Body of pancreas (tissue), 4 donors: Measurements from ENCODE around the gene GLT8D1.

Experiments
- POLR2A ChIP-seq, 3 donors: fragments of 450-650 bp; IDR thresholded peaks; one replicate each; pipeline ENCODE4 v1.6.1; 2016; ENCODE audit warnings: antibody characterized with exemption in 3 of 3, mild to moderate bottlenecking in 2 of 3
- TF ChIP-seq, protein P1 (sequence below), 7 experiments: fragments of 450-650 bp in 4 of 7; fragments of 200-600 bp in 3 of 7; sonication (generic) in 3 of 7; IDR thresholded peaks; one replicate each; pipeline ENCODE4 v1.5.1; 2016 to 2019; ENCODE audit warnings: antibody characterized with exemption in 7 of 7

DNA sequence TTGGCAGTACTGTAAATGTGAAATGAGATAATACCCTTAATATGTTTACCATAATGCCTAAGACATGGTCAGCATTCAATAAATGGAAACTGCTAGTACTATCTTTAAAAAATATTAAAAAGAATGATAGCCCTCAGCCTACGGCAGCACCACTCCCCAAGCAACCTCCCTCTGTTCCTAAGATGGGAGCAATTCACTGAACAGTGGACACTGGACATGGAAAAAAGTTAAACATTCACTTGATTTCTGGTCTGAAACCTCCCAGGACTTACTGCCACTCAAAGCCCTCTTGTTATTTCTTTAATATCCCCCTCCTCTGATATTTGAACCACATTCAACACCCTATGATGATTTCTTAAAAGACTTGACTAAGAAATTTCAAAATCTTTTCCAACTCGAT, 38.1 kb upstream of the GLT8D1 start:
- TF ChIP-seq, protein P1, sequence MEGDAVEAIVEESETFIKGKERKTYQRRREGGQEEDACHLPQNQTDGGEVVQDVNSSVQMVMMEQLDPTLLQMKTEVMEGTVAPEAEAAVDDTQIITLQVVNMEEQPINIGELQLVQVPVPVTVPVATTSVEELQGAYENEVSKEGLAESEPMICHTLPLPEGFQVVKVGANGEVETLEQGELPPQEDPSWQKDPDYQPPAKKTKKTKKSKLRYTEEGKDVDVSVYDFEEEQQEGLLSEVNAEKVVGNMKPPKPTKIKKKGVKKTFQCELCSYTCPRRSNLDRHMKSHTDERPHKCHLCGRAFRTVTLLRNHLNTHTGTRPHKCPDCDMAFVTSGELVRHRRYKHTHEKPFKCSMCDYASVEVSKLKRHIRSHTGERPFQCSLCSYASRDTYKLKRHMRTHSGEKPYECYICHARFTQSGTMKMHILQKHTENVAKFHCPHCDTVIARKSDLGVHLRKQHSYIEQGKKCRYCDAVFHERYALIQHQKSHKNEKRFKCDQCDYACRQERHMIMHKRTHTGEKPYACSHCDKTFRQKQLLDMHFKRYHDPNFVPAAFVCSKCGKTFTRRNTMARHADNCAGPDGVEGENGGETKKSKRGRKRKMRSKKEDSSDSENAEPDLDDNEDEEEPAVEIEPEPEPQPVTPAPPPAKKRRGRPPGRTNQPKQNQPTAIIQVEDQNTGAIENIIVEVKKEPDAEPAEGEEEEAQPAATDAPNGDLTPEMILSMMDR (IDR thresholded peaks at IDR 0.05), result no peak
- no peak for TF ChIP-seq POLR2A (IDR thresholded peaks at IDR 0.05)
